SK-N-MC (cell line): Measurements from ENCODE around the gene OPRM1.

Experiments
- EZH2 ChIP-seq: fragments of 200-600 bp; sonication (generic); IDR thresholded peaks from one replicate; pipeline ENCODE4 v1.6.1; 2017; ENCODE audit warnings: antibody characterized with exemption
- FOXP2 ChIP-seq: optimal IDR thresholded peaks from 2 replicates; pipeline ENCODE3; 2011; ENCODE audit warnings: mild to moderate bottlenecking, moderate library complexity; ENCODE audit not compliant: insufficient read depth; ENCODE audit errors: extremely low read length, control extremely low read depth

DNA sequence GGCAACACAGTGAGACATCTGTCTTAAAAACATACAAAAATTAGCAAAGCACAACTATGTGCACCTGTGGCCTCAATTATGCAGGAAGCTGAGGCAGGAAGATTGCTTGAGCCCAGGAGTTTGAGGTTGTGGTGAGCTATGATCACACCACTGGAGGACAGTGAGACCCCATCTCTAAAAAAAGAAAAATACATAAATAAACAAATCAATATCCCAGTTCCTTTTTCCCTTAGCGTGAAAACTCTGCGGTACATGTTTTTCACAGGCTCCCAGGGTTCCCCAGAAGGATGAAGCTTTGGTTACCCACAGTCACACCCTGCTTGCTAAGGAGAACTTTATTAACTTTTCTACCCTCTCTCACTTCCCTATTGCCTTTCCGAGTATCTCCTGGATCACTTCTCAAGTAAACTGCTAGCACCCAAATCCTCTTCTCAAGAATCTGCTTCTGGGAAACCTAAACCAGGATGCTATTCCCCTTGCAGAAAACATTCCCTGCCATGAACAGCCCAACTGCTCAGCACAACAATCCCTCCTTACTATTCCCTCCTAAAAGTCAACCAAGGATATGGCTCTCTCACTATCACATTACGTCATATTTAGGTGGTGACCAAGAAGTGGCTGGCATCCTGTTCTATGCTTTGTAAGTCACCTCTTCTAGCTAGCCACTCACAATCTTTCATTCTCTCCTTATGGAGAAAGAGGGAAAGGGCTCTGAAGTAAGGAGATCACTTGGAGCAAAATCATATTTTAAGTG is 195.2 kb downstream of the OPRM1 start:
- TF ChIP-seq EZH2 (no peak), FOXP2 (no peak)
